ENCODE measurements around the gene CCDC146.

Gene CCDC146

GRCh38 chr7:77199013-77199966, 76.9 kb downstream of the CCDC146 start, which contains the start of gene FGL2:
FGL2 (minus strand) TSS chr7:77199819; CDS start chr7:77199793, 26 bp downstream.
- no peak within 1 kb of the TSS for H3K4me3 ChIP-seq (ENCODE audit: low read depth, low read length)

GRCh38 chr7:77200542-77200941, 78.1 kb downstream of the CCDC146 start:
- no peak for TF ChIP-seq CTCF (IDR thresholded peaks at IDR 0.05; ENCODE audit: low read depth, low read length)
- no peak overlapping the region for H3K4me3 ChIP-seq (ENCODE audit: low read depth, low read length)

More at GRCh38 chr7:77199013-77199966, 76.9 kb downstream of the CCDC146 start, which contains the start of gene FGL2:
- H3K27ac ChIP-seq: no peak within 1 kb of the TSS
- no peaks in the 10 kb centered on the region for H3K36me3 ChIP-seq
- no peaks in the 10 kb centered on the region for H3K27me3 ChIP-seq (ENCODE audit: insufficient read depth, low read depth, severe bottlenecking)
- no peak for TF ChIP-seq CTCF (IDR thresholded peaks at IDR 0.05; ENCODE audit: low read depth, low read length)
- no peaks in the 10 kb centered on the region for H3K9me3 ChIP-seq (ENCODE audit: severe bottlenecking)
- DNase-seq: no peak

GRCh38 chr7:77202481-77202976, 80.1 kb downstream of the CCDC146 start:
- Histone ChIP-seq H3K9me3 (ENCODE audit: severe bottlenecking) (no peaks in the 10 kb centered on the region), H3K36me3 (no peaks in the 10 kb centered on the region), H3K4me3 (ENCODE audit: low read depth, low read length) (no peak overlapping the region), H3K27me3 (ENCODE audit: insufficient read depth, low read depth, severe bottlenecking) (no peaks in the 10 kb centered on the region), H3K27ac (no peak overlapping the region)
- no peak for DNase-seq
- no peak for TF ChIP-seq CTCF (IDR thresholded peaks at IDR 0.05; ENCODE audit: low read depth, low read length)

More at GRCh38 chr7:77200542-77200941, 78.1 kb downstream of the CCDC146 start:
- no peaks in the 10 kb centered on the region for H3K9me3 ChIP-seq (ENCODE audit: severe bottlenecking)
- no peaks in the 10 kb centered on the region for H3K36me3 ChIP-seq
- no peak overlapping the region for H3K27ac ChIP-seq
- no peak for DNase-seq
- no peaks in the 10 kb centered on the region for H3K27me3 ChIP-seq (ENCODE audit: insufficient read depth, low read depth, severe bottlenecking)

- Histone ChIP-seq H3K4me3 (ENCODE audit: low read depth, low read length) (no peak overlapping the region), H3K36me3 (no peaks in the 10 kb centered on the region), H3K9me3 (ENCODE audit: severe bottlenecking) (peaks cover 5% of the 10 kb centered on the region), H3K27me3 (ENCODE audit: insufficient read depth, low read depth, severe bottlenecking) (no peaks in the 10 kb centered on the region), H3K27ac (no peak overlapping the region)
- no peak for TF ChIP-seq CTCF (IDR thresholded peaks at IDR 0.05; ENCODE audit: low read depth, low read length)
- DNase-seq: no peak
These were observed 83.3 kb downstream of the CCDC146 start for GRCh38 chr7:77205706-77206105.

GRCh38 chr7:77208416-77208815, 86.0 kb downstream of the CCDC146 start:
- no peak for TF ChIP-seq CTCF (IDR thresholded peaks at IDR 0.05; ENCODE audit: low read depth, low read length)
- H3K36me3 ChIP-seq: no peaks in the 10 kb centered on the region

More at GRCh38 chr7:77208416-77208815, 86.0 kb downstream of the CCDC146 start:
- no peaks in the 10 kb centered on the region for H3K27me3 ChIP-seq (ENCODE audit: insufficient read depth, low read depth, severe bottlenecking)
- no peak overlapping the region for H3K4me3 ChIP-seq (ENCODE audit: low read depth, low read length)
- peaks cover 5% of the 10 kb centered on the region for H3K9me3 ChIP-seq (ENCODE audit: severe bottlenecking)
- no peak for DNase-seq
- H3K27ac ChIP-seq: no peak overlapping the region
